Measurements from ENCODE around the gene CFAP97.
"Not testable (repeated sequence)": the region's sequence is repeated elsewhere in the genome, so short reads cannot be mapped to it uniquely, and the experiment has no call there.

The CFAP97 gene

GRCh38 chr4:185225940-185226339, 22.1 kb upstream of the CFAP97 start:
- DNase-seq (ENCODE audit: low read depth): no peak
- no peak overlapping the region for H3K4me3 ChIP-seq (ENCODE audit: low read depth, low read length)

- DNase-seq (ENCODE audit: low read depth): no peak
- H3K4me3 ChIP-seq (ENCODE audit: low read depth, low read length): no peak overlapping the region
Measured at GRCh38 chr4:185224597-185224996, 20.8 kb upstream of the CFAP97 start.

GRCh38 chr4:185222598-185222997, 18.8 kb upstream of the CFAP97 start:
- no peak overlapping the region for H3K4me3 ChIP-seq (ENCODE audit: low read depth, low read length)
- DNase-seq (ENCODE audit: low read depth): no peak

- no peak for DNase-seq (ENCODE audit: low read depth)
- H3K4me3 ChIP-seq (ENCODE audit: low read depth, low read length): no peak overlapping the region
Measured at GRCh38 chr4:185221912-185222311, 18.1 kb upstream of the CFAP97 start.

- no peak overlapping the region for H3K4me3 ChIP-seq (ENCODE audit: low read depth, low read length)
- no peak for DNase-seq (ENCODE audit: low read depth)
Measured at GRCh38 chr4:185221491-185221890, 17.7 kb upstream of the CFAP97 start.

- peak; percentile 73 for DNase-seq (ENCODE audit: low read depth)
- H3K4me3 ChIP-seq (ENCODE audit: low read depth, low read length): no peak overlapping the region
Measured at GRCh38 chr4:185219551-185220344, 15.9 kb upstream of the CFAP97 start.

GRCh38 chr4:185218312-185218711, 14.5 kb upstream of the CFAP97 start:
- H3K4me3 ChIP-seq (ENCODE audit: low read depth, low read length): no peak overlapping the region
- no peak for DNase-seq (ENCODE audit: low read depth)

GRCh38 chr4:185217408-185217975, 13.7 kb upstream of the CFAP97 start:
- no peak for DNase-seq (ENCODE audit: low read depth)

GRCh38 chr4:185215261-185215660, 11.5 kb upstream of the CFAP97 start:
- no peak for DNase-seq (ENCODE audit: low read depth)
- H3K4me3 ChIP-seq (ENCODE audit: low read depth, low read length): no peak overlapping the region

More at GRCh38 chr4:185217408-185217975, 13.7 kb upstream of the CFAP97 start:
- no peak overlapping the region for H3K4me3 ChIP-seq (ENCODE audit: low read depth, low read length)

- DNase-seq (ENCODE audit: low read depth): no peak
- H3K4me3 ChIP-seq (ENCODE audit: low read depth, low read length): no peak overlapping the region
Measured at GRCh38 chr4:185213877-185214276, 10.1 kb upstream of the CFAP97 start.

GRCh38 chr4:185212581-185212980, 8.8 kb upstream of the CFAP97 start:
- H3K4me3 ChIP-seq (ENCODE audit: low read depth, low read length): no peak overlapping the region
- no peak for DNase-seq (ENCODE audit: low read depth)

GRCh38 chr4:185211641-185212040, 7.8 kb upstream of the CFAP97 start:
- DNase-seq (ENCODE audit: low read depth): no peak
- H3K4me3 ChIP-seq (ENCODE audit: low read depth, low read length): no peak overlapping the region

- H3K4me3 ChIP-seq (ENCODE audit: low read depth, low read length): peak overlapping the region; percentile 79
- no peak for DNase-seq (ENCODE audit: low read depth)
Measured at GRCh38 chr4:185211035-185211434, 7.2 kb upstream of the CFAP97 start.

- peak overlapping the region; percentile 79 for H3K4me3 ChIP-seq (ENCODE audit: low read depth, low read length)
- no peak for DNase-seq (ENCODE audit: low read depth)
Measured at GRCh38 chr4:185210102-185210981, 6.5 kb upstream of the CFAP97 start.

GRCh38 chr4:185209852-185210101, 6.0 kb upstream of the CFAP97 start:
- not testable (repeated sequence) for DNase-seq (ENCODE audit: low read depth)
- H3K4me3 ChIP-seq (ENCODE audit: low read depth, low read length): peak overlapping the region; percentile 79

GRCh38 chr4:185209031-185209851, 5.4 kb upstream of the CFAP97 start, which contains the start of gene SNX25:
Gene SNX25 (plus strand): TSS chr4:185209598. CDS start chr4:185209827, 229 bp downstream.
- no peak for DNase-seq (ENCODE audit: low read depth)

GRCh38 chr4:185207466-185207865, 3.7 kb upstream of the CFAP97 start:
- H3K4me3 ChIP-seq (ENCODE audit: low read depth, low read length): no peak overlapping the region
- DNase-seq (ENCODE audit: low read depth): no peak

More at GRCh38 chr4:185209031-185209851, 5.4 kb upstream of the CFAP97 start, which contains the start of gene SNX25:
- peak within 1 kb of the TSS; percentile 79 for H3K4me3 ChIP-seq (ENCODE audit: low read depth, low read length)

GRCh38 chr4:185205697-185206342, 2.0 kb upstream of the CFAP97 start:
- H3K4me3 ChIP-seq (ENCODE audit: low read depth, low read length): no peak overlapping the region
- DNase-seq (ENCODE audit: low read depth): no peak

GRCh38 chr4:185205073-185205472, 1.3 kb upstream of the CFAP97 start:
- not testable (repeated sequence) for H3K4me3 ChIP-seq (ENCODE audit: low read depth, low read length); DNase-seq (ENCODE audit: low read depth)

All from skeletal muscle cell (primary cell).